ENCODE results near the gene TSHZ1.
A peak's percentile ranks its signal among the peaks of the same experiment; 100 is the strongest.

Gene TSHZ1

GRCh38 chr18:75208155-75208835 is 2.3 kb upstream of the TSHZ1 start:
- DNase-seq, result peak; percentile 66

- no peak for DNase-seq
Measured at GRCh38 chr18:75208836-75209128, 1.8 kb upstream of the TSHZ1 start.

GRCh38 chr18:75209129-75209950 is 1.3 kb upstream of the TSHZ1 start, which contains the start of gene PTGR3:
TSS of gene PTGR3 (minus strand) at chr18:75209139. CDS start at chr18:75209058, 81 bp downstream.
- peak; percentile 93 for DNase-seq

GRCh38 chr18:75209951-75210258 is 692 bp upstream of the TSHZ1 start:
- no peak for DNase-seq

GRCh38 chr18:75211002-75211621 is 515 bp downstream of the TSHZ1 start:
- no peak for DNase-seq

GRCh38 chr18:75211626-75211952 is 992 bp downstream of the TSHZ1 start:
- DNase-seq, result no peak

GRCh38 chr18:75211953-75212750 is 1.6 kb downstream of the TSHZ1 start:
- DNase-seq, result peak; percentile 25

GRCh38 chr18:75212751-75213090 is 2.1 kb downstream of the TSHZ1 start:
- DNase-seq, result no peak

GRCh38 chr18:75213611-75214331 is 3.2 kb downstream of the TSHZ1 start:
- no peak for DNase-seq

GRCh38 chr18:75214332-75214690 is 3.7 kb downstream of the TSHZ1 start:
- no peak for DNase-seq

GRCh38 chr18:75214766-75215510 is 4.3 kb downstream of the TSHZ1 start:
- no peak for DNase-seq

- DNase-seq, result no peak
Measured at GRCh38 chr18:75215663-75216062, 5.1 kb downstream of the TSHZ1 start.

GRCh38 chr18:75216212-75216910 is 5.8 kb downstream of the TSHZ1 start:
- DNase-seq, result no peak

GRCh38 chr18:75216911-75217689 is 6.5 kb downstream of the TSHZ1 start:
- DNase-seq, result no peak

- no peak for DNase-seq
Measured at GRCh38 chr18:75218065-75218923, 7.7 kb downstream of the TSHZ1 start.

GRCh38 chr18:75219745-75220375 is 9.3 kb downstream of the TSHZ1 start:
- DNase-seq, result no peak

GRCh38 chr18:75220551-75221355 is 10.2 kb downstream of the TSHZ1 start:
- DNase-seq, result no peak

GRCh38 chr18:75221397-75221796 is 10.8 kb downstream of the TSHZ1 start:
- DNase-seq, result no peak
